Lower lobe of right lung (tissue), 2 donors: ENCODE measurements around the gene TERT. TPM values are rescaled to one million over a fixed set of nuclear protein-coding genes. Genes with fewer than 3 reads are reported as not detected.

ENCODE experiments used
- ATAC-seq, 2 donors: fragments of 200-7000 bp; cut with Tn5 transposase; one replicate each; pipeline ENCODE4 v1.9.1; 2020 to 2022; ENCODE audit warnings: mild to moderate bottlenecking in 2 of 2, moderate library complexity in 2 of 2
- DNase-seq: peaks from one replicate; pipeline ENCODE4 v3.0.0-alpha.2; 2020
- H3K27ac ChIP-seq: fragments of 200-600 bp; one replicate; pipeline ENCODE4 v1.8.0; 2022
- H3K27me3 ChIP-seq: fragments of 200-600 bp; one replicate; pipeline ENCODE4 v1.8.0; 2022; ENCODE audit warnings: low read depth
- H3K36me3 ChIP-seq: fragments of 200-600 bp; one replicate; pipeline ENCODE4 v1.8.0; 2022; ENCODE audit warnings: mild to moderate bottlenecking
- H3K4me1 ChIP-seq: fragments of 200-600 bp; one replicate; pipeline ENCODE4 v1.8.0; 2022
- H3K4me3 ChIP-seq: fragments of 200-600 bp; one replicate; pipeline ENCODE4 v1.8.0; 2022; ENCODE audit warnings: mild to moderate bottlenecking
- H3K9me3 ChIP-seq: fragments of 200-600 bp; one replicate; pipeline ENCODE4 v1.8.0; 2022
- intact Hi-C: fragments of 100-400 bp; cut with DNase I; formaldehyde crosslinking; loops from one replicate; pipeline ENCODE4 v1.11.0; 2022
- total RNA-seq: library from RNA; stranded (reverse); fragmentation: NEBNext Ultra II Directional; extraction: Animal tissue kit (Norgen Biotek cat#: 25700); gene quantifications from one replicate; pipeline ENCODE4 v1.2.1, GENCODE V29; 2021
- TF ChIP-seq, protein P1 (sequence below): fragments of 200-600 bp; IDR thresholded peaks from one replicate; pipeline ENCODE4 v1.8.0; 2022; ENCODE audit warnings: antibody characterized with exemption, mild to moderate bottlenecking
- donor health status: DM: no; HTN: yes; CAD: no; lungs with severe emphysema.

The TERT gene
- total RNA-seq, 1 donor from 2014 or later, result not detected

DNA sequence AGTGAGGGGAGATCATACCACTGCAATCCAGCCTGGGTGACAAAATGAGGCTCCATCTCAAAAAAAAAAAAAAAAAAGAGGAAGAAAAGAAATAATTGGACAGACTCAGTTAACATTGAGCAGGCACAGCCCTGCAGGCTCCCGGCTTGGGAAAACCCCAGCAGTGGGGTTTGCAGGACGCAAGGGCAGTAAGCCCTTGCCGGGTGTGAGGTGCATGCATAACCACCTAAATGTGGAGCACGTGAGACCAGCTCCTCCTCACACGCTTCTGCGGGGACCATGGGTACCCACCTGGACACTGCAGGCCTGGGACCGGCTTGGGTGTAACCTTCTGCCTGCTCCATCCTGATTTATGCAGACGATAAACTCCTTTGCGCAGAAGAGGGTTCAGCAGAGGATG lies 74.5 kb downstream of the TERT start:
- Histone ChIP-seq H3K36me3 (no peaks in the 10 kb centered on the region), H3K9me3 (no peaks in the 10 kb centered on the region), H3K27ac (no peak overlapping the region), H3K27me3 (peaks cover 6% of the 10 kb centered on the region), H3K4me3 (no peak overlapping the region), H3K4me1 (no peaks in the 10 kb centered on the region)
- DNase-seq, result no peak
- TF ChIP-seq, protein P1, sequence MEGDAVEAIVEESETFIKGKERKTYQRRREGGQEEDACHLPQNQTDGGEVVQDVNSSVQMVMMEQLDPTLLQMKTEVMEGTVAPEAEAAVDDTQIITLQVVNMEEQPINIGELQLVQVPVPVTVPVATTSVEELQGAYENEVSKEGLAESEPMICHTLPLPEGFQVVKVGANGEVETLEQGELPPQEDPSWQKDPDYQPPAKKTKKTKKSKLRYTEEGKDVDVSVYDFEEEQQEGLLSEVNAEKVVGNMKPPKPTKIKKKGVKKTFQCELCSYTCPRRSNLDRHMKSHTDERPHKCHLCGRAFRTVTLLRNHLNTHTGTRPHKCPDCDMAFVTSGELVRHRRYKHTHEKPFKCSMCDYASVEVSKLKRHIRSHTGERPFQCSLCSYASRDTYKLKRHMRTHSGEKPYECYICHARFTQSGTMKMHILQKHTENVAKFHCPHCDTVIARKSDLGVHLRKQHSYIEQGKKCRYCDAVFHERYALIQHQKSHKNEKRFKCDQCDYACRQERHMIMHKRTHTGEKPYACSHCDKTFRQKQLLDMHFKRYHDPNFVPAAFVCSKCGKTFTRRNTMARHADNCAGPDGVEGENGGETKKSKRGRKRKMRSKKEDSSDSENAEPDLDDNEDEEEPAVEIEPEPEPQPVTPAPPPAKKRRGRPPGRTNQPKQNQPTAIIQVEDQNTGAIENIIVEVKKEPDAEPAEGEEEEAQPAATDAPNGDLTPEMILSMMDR, result no peak
- ATAC-seq, result no peak
- intact Hi-C loops, result no loop called here

DNA sequence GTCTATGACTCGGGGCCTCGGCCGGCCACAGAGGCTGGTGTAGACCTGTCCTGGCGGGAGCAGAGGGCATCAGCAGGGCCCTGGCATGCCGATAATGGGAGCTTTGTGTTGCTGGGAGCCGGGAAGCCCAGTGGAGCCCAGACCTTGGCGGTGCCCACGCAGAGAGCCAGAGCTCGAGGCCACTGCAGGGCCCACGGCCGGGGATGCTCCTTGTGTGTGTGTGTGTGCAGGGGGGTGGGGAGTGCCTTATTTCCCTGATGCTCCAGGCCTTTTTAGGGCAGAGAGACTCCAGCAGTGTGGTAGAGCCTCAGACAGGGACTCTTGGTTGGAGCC lies 75.1 kb downstream of the TERT start:
- H3K4me3 ChIP-seq, result no peak overlapping the region
- H3K9me3 ChIP-seq, result no peaks in the 10 kb centered on the region
- no peak overlapping the region for H3K27ac ChIP-seq
- no peaks in the 10 kb centered on the region for H3K4me1 ChIP-seq
- DNase-seq (no peak), ATAC-seq (no peak)
- intact Hi-C loops, result no loop called here
- no peaks in the 10 kb centered on the region for H3K36me3 ChIP-seq
- peaks cover 6% of the 10 kb centered on the region for H3K27me3 ChIP-seq
- TF ChIP-seq, protein P1, result no peak

DNA sequence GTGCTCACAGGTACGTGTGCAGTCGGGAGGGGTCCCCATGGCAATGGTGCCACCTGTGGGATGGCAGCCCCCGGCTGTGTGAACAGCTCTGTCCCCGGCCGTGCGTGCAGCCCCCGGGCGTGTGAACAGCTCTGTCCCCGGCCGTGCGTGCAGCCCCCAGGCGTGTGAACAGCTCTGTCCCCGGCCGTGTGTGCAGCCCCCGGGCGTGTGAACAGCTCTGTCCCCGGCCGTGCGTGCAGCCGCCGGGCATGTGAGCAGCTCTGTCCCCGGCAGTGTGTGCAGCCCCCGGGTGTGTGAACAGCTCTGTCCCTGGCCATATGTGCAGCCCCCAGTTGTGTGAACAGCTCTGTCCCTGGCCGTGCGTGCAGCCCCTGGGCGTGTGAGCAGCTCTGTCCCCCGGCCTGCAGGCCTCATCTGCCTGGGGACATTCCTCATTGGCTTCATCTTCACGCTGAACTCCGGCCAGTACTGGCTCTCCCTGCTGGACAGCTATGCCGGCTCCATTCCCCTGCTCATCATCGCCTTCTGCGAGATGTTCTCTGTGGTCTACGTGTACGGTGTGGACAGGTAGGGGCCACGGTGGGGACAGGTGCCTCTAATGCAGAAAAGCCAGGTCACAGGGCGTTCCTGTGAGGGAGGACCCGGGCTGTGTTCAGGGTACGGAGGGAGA lies 75.6 kb downstream of the TERT start:
- no peaks in the 10 kb centered on the region for H3K4me1 ChIP-seq
- H3K27ac ChIP-seq, result no peak overlapping the region
- intact Hi-C loops, result no loop called here
- H3K36me3 ChIP-seq, result no peaks in the 10 kb centered on the region
- H3K27me3 ChIP-seq, result peaks cover 5% of the 10 kb centered on the region
- no peak for ATAC-seq
- no peak for DNase-seq
- TF ChIP-seq, protein P1, result no peak
- H3K4me3 ChIP-seq, result no peak overlapping the region
- no peaks in the 10 kb centered on the region for H3K9me3 ChIP-seq

DNA sequence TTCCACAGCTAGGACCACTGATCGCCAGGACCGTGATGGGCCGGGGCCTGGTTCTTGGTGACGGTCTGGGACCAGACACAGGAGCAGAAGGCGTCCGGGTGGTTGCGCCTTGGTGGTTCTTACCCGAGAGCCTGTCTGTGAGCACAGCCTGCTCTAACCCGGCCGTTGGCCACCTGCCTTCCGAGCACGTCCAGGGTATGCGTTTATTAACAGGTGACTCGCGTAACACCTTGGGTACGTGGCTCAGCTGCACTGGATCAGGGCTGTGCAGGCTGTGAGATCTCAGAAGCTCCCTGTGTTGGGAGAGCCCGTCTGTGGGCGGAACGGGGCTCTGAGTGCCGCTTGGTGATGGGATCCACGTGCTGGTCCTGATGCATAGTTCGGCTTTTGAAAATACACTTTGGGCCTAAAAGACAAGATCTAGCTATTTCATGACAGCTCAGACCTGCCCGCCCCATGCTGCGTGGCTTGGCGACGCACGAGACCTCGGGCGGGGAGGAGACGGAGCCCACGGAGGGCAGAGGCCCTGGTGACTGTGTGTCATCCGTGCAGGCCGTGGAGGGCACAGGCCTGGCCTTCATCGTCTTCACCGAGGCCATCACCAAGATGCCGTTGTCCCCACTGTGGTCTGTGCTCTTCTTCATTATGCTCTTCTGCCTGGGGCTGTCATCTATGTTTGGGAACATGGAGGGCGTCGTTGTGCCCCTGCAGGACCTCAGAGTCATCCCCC lies 76.4 kb downstream of the TERT start:
- intact Hi-C loops, result no loop called here
- no peak for ATAC-seq
- TF ChIP-seq, protein P1, result no peak
- Histone ChIP-seq H3K4me3 (no peak overlapping the region), H3K4me1 (no peaks in the 10 kb centered on the region), H3K27ac (no peak overlapping the region), H3K27me3 (no peaks in the 10 kb centered on the region), H3K9me3 (no peaks in the 10 kb centered on the region), H3K36me3 (no peaks in the 10 kb centered on the region)
- no peak for DNase-seq

DNA sequence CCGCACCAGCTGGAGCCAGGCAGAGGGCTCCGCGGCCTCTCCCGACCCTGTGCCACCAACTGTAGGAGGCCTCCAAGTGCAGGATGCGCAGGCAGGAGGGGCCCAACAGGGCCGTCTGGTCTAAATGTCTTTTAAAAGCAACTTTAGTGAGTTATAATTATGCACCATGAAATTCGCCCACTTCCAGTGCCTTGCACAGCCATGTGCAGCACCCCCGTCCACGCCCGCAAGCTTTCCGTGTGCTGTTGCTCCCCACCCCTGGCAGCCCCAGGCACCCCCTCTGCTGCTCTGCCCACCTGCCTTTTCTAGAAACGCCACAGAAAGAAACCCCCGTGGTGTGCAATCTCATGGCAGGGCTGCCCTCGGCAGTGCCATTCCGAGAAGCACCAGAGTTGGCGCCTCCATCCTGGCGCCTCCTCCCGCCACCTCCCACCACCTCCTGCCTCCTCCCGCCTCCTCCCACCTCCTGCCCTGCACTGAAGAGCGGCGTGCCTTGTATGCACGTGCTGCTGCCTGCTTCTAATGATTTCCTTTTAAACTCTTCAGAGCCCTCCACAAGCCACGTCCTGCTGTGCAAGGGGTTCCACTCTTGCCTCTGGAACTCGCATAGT lies 77.2 kb downstream of the TERT start:
- no peaks in the 10 kb centered on the region for H3K27me3 ChIP-seq
- H3K36me3 ChIP-seq, result no peaks in the 10 kb centered on the region
- ATAC-seq, result no peak
- intact Hi-C loops, result no loop called here
- no peak overlapping the region for H3K27ac ChIP-seq
- TF ChIP-seq, protein P1, result no peak
- no peak overlapping the region for H3K4me3 ChIP-seq
- no peaks in the 10 kb centered on the region for H3K4me1 ChIP-seq
- H3K9me3 ChIP-seq, result no peaks in the 10 kb centered on the region
- no peak for DNase-seq
